HepG2 (cell line): ENCODE results near the gene HCRT. TPM values are rescaled to one million over a fixed set of nuclear protein-coding genes. Genes with fewer than 3 reads are reported as not detected.

Source experiments
- AHR ChIP-seq: IDR thresholded peaks from 2 replicates; pipeline ENCODE4 v1.6.1; 2018; ENCODE audit warnings: missing genetic modification reagents, missing compliant biosample characterization
- DZIP1 ChIP-seq: sonication (generic); formaldehyde crosslinking; IDR thresholded peaks from 2 replicates; pipeline ENCODE4 v1.5.0; 2020; ENCODE audit warnings: mild to moderate bottlenecking, missing genetic modification reagents
- KLF6 ChIP-seq: IDR thresholded peaks from 2 replicates; pipeline ENCODE4 v1.8.0; 2016; ENCODE audit warnings: missing biosample characterization, missing genetic modification reagents
- MEF2D ChIP-seq: sonication (generic); formaldehyde crosslinking; IDR thresholded peaks from 2 replicates; pipeline ENCODE4 v1.5.1; 2020; ENCODE audit warnings: mild to moderate bottlenecking, missing genetic modification reagents
- MIER2 ChIP-seq: IDR thresholded peaks from 2 replicates; pipeline ENCODE4 v1.6.1; 2016; ENCODE audit warnings: missing biosample characterization, missing genetic modification reagents
- MNT ChIP-seq: fragments of 450-650 bp; IDR thresholded peaks from 2 replicates; pipeline ENCODE4 v1.6.1; 2016
- NR2C2 ChIP-seq: sonication (generic); formaldehyde crosslinking; IDR thresholded peaks from 2 replicates; pipeline ENCODE4 v1.4.0; 2020; ENCODE audit warnings: missing genetic modification reagents, mild to moderate bottlenecking, moderate library complexity, borderline replicate concordance
- NRL ChIP-seq: sonication (generic); formaldehyde crosslinking; IDR thresholded peaks from 2 replicates; pipeline ENCODE4 v1.5.0; 2020; ENCODE audit warnings: missing genetic modification reagents, mild to moderate bottlenecking, moderate library complexity, borderline replicate concordance
- WIZ ChIP-seq: sonication (generic); formaldehyde crosslinking; IDR thresholded peaks from 2 replicates; pipeline ENCODE4 v1.5.1; 2020; ENCODE audit warnings: mild to moderate bottlenecking, missing genetic modification reagents
- ZHX1 ChIP-seq: sonication (generic); formaldehyde crosslinking; IDR thresholded peaks from 2 replicates; pipeline ENCODE4 v1.8.1; 2022; ENCODE audit warnings: low read depth, mild to moderate bottlenecking, missing genetic modification reagents
- ZHX2 ChIP-seq, 2 experiments: sonication (generic) in 1 of 2; formaldehyde crosslinking in 1 of 2; IDR thresholded peaks; 2 replicates each; pipeline versions ENCODE4 v1.6.1 to v1.9.0; 2014 to 2022; ENCODE audit warnings: antibody characterized with exemption in 1 of 2, borderline replicate concordance in 1 of 2, inconsistent platforms in 1 of 2, low read depth in 1 of 2, missing genetic modification reagents in 1 of 2
- ZNF256 ChIP-seq: sonication (generic); formaldehyde crosslinking; conservative IDR thresholded peaks from 2 replicates; pipeline ENCODE4 v1.4.0; 2020; ENCODE audit warnings: missing genetic modification reagents
- ZNF33B ChIP-seq: sonication (generic); formaldehyde crosslinking; IDR thresholded peaks from 2 replicates; pipeline ENCODE4 v1.5.1; 2020; ENCODE audit warnings: mild to moderate bottlenecking, missing genetic modification reagents
- ZNF737 ChIP-seq: sonication (generic); formaldehyde crosslinking; IDR thresholded peaks from 2 replicates; pipeline ENCODE4 v1.5.0; 2020; ENCODE audit warnings: missing genetic modification reagents, mild to moderate bottlenecking, borderline replicate concordance
- polyA plus RNA-seq, 8 experiments: library from polyadenylated mRNA; depleted of rRNA in 3 of 8; stranded (reverse) in 7 of 8; unstranded in 1 of 8; fragments of >200 nt; fragmentation: Illumina TruSeq in 4 of 8; extraction: Trizol in 4 of 8; gene quantifications; 2 replicates each; pipeline versions ENCODE4 v1.2.1 to v1.2.3, GENCODE V29; 2011 to 2016; ENCODE audit warnings: low read depth in 4 of 8, missing spikeins in 1 of 8, mixed read lengths in 1 of 8; ENCODE audit not compliant: insufficient read depth in 1 of 8
- total RNA-seq, 5 experiments: library from RNA; depleted of rRNA; stranded (reverse); fragments of >200 nt; fragmentation: Illumina TruSeq; extraction: Trizol; gene quantifications; 2 replicates each; pipeline ENCODE4 v1.2.3, GENCODE V29; 2016; ENCODE audit warnings: low read depth in 1 of 5

Gene HCRT
- total and polyA plus RNA-seq, 2 of the 13 experiments (the other 11 are each of a cell fraction or from before 2014, with no cell fraction given): not detected

GRCh38 chr17:42180922-42181850 is 4.1 kb downstream of the HCRT start, which contains the start of gene KCNH4 (continued):
- TF ChIP-seq ZHX1 (CRISPR knock-in tag) (no peak), MIER2 (CRISPR knock-in tag) (peak; percentile 91), ZNF737 (no peak), ZNF33B (0 out of 2 replicates have a peak, but pooled peaks have one; percentile 46), MEF2D (CRISPR knock-in tag) (no peak), AHR (no peak), KLF6 (CRISPR knock-in tag) (no peak), MNT (peak; percentile 66), DZIP1 (CRISPR knock-in tag) (0 out of 2 replicates have a peak, but pooled peaks have one; percentile 1), WIZ (CRISPR knock-in tag) (no peak), NR2C2 (peak; percentile 32; the same call in 1 of the 2 replicates), ZNF256 (CRISPR knock-in tag) (no peak), NRL (CRISPR knock-in tag) (peak; percentile 60; the same call in 1 of the 2 replicates), ZHX2 (IDR thresholded peaks at IDR 0.05; ENCODE audit: low read depth) (no peak), ZHX2 (CRISPR knock-in tag; IDR thresholded peaks at IDR 0.05; ENCODE audit: borderline replicate concordance) (no peak)
